Body of pancreas (tissue), 4 donors: Measurements from ENCODE around the gene CSMD2. TPM values are rescaled to one million over a fixed set of nuclear protein-coding genes. Genes with fewer than 3 reads are reported as not detected.

Source experiments
- ATAC-seq: fragments of 150-250 bp; one replicate; pipeline ENCODE4 v1.9.1; 2016
- DNase-seq, 4 donors: peaks; one replicate each; pipeline ENCODE4 v3.0.0-alpha.2; 2019
- H3K27ac ChIP-seq, 4 donors: fragments of 200-600 bp; sonication (generic); 1 replicate in 3 of 4; 2 replicates in 1 of 4; pipeline versions ENCODE4 v1.5.1 to v1.6.1; 2016 to 2019; ENCODE audit warnings: mild to moderate bottlenecking in 1 of 4, mixed read lengths in 1 of 4, moderate library complexity in 1 of 4
- H3K27me3 ChIP-seq, 2 donors: fragments of 200-600 bp; sonication (generic); one replicate each; pipeline ENCODE4 v1.6.0; 2016; ENCODE audit warnings: mild to moderate bottlenecking in 1 of 2
- H3K36me3 ChIP-seq, 2 donors: fragments of 200-600 bp; sonication (generic); replicated peaks in 1 of 2; 2 replicates each; pipeline ENCODE4 v1.5.1; 2016; ENCODE audit warnings: low read depth in 2 of 2; ENCODE audit not compliant: insufficient read depth in 1 of 2
- H3K4me1 ChIP-seq: fragments of 200-600 bp; sonication (generic); one replicate; pipeline ENCODE4 v1.6.0; 2016
- H3K4me3 ChIP-seq, 2 donors: fragments of 200-600 bp; sonication (generic); 1 replicate in 1 of 2; 2 replicates in 1 of 2; pipeline ENCODE4 v1.5.1; 2016 to 2019
- H3K9me3 ChIP-seq, 3 donors: fragments of 200-600 bp; sonication (generic); 1 replicate in 2 of 3; 2 replicates in 1 of 3; pipeline ENCODE4 v1.5.1; 2016
- POLR2A ChIP-seq, 3 donors: fragments of 450-650 bp; IDR thresholded peaks; one replicate each; pipeline ENCODE4 v1.6.1; 2016; ENCODE audit warnings: antibody characterized with exemption in 3 of 3, mild to moderate bottlenecking in 2 of 3
- WGBS, 2 donors: methylation state at CpG; one replicate each; pipeline ENCODE4 v1.1.5; 2017; 5-methylcytosine and 5-hydroxymethylcytosine counted together
- intact Hi-C: fragments of 100-400 bp; cut with DNase I; formaldehyde crosslinking; loops from one replicate; pipeline ENCODE4 v1.15.1; 2023
- total RNA-seq, 2 donors: library from RNA; depleted of rRNA; stranded (reverse); fragments of >200 nt; gene quantifications; one replicate each; pipeline ENCODE4 v1.1.0, GENCODE V29; 2016
- TF ChIP-seq, protein P1 (sequence below), 7 experiments: fragments of 450-650 bp in 4 of 7; fragments of 200-600 bp in 3 of 7; sonication (generic) in 3 of 7; IDR thresholded peaks; one replicate each; pipeline ENCODE4 v1.5.1; 2016 to 2019; ENCODE audit warnings: antibody characterized with exemption in 7 of 7

CSMD2 gene
- total RNA-seq, 2 donors from 2014 or later = 0.26 to 0.33 TPM

DNA sequence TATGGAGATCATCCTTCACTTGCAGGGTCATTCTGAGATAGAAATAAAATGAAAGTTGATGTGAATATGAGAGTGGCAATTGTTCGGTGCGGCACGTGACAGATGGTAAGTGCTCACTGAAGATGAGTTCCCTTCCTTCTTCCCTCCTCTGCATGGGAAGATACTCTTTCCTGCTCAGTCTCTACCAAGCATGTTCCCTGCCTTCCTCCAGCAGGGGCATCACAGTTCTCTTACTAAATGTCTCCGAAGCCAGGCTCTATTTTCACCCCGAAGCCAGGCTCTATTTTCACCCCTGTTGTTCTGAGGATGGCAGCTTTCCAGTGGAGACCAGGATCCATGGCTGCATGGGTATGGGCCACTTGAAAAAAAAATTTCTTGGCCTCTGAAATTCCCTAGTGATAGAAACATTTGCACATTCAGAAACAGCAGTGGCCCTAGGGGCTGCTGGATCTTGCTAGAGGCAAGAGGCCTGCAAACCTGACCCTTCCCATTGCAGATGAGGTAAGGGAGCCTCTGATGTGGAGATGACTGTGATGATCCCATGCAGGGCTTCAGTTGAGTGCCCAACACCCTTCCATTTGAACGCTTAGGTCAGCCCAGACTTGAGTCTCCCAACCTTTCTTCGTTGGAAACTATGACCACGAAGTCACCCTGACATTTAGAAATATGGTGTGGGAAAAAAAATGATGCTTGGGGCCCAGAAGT, 424.8 kb downstream of the CSMD2 start:
- ATAC-seq = no peak
- H3K27me3 ChIP-seq = no peaks in the 10 kb centered on the region
- no peaks in the 10 kb centered on the region for H3K36me3 ChIP-seq
- no peaks in the 10 kb centered on the region for H3K4me1 ChIP-seq
- intact Hi-C loops = no loop called here
- 69% methylated on average over 8 of the region's 8 CpGs for WGBS, 2 donors
- no peaks in the 10 kb centered on the region for H3K9me3 ChIP-seq
- no peak overlapping the region for H3K4me3 ChIP-seq
- TF ChIP-seq POLR2A (IDR thresholded peaks at IDR 0.05) = no peak
- TF ChIP-seq, protein P1, sequence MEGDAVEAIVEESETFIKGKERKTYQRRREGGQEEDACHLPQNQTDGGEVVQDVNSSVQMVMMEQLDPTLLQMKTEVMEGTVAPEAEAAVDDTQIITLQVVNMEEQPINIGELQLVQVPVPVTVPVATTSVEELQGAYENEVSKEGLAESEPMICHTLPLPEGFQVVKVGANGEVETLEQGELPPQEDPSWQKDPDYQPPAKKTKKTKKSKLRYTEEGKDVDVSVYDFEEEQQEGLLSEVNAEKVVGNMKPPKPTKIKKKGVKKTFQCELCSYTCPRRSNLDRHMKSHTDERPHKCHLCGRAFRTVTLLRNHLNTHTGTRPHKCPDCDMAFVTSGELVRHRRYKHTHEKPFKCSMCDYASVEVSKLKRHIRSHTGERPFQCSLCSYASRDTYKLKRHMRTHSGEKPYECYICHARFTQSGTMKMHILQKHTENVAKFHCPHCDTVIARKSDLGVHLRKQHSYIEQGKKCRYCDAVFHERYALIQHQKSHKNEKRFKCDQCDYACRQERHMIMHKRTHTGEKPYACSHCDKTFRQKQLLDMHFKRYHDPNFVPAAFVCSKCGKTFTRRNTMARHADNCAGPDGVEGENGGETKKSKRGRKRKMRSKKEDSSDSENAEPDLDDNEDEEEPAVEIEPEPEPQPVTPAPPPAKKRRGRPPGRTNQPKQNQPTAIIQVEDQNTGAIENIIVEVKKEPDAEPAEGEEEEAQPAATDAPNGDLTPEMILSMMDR (IDR thresholded peaks at IDR 0.05) = no peak
- no peak for DNase-seq
- no peak overlapping the region for H3K27ac ChIP-seq

DNA sequence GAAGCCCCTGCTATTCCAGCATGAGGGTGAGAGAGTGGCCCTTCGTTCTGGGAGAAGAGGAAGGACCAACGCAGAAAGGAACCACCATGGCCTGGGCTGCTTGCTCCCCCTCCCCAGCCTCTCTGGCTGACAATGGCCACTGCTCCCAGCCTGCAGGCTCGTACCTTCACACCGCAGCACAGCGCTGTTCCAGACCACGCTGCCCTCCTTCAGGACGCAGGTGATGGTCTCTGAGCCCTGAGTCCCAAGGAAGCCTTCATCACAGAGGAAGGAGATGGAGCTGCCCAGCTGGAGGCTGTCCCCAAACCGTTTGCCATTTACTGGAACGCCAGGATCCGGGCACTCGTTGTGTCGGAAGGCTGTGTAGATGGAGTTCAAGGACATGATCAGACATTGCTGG, 426.1 kb downstream of the CSMD2 start:
- Histone ChIP-seq H3K27ac (no peak overlapping the region), H3K36me3 (no peaks in the 10 kb centered on the region), H3K27me3 (no peaks in the 10 kb centered on the region), H3K9me3 (no peaks in the 10 kb centered on the region), H3K4me1 (no peaks in the 10 kb centered on the region), H3K4me3 (no peak overlapping the region)
- 70 to 72% methylated on average over 10 to 12 of the region's 12 CpGs for WGBS, 2 donors
- DNase-seq (no peak), ATAC-seq (no peak)
- TF ChIP-seq POLR2A (IDR thresholded peaks at IDR 0.05) = no peak
- TF ChIP-seq, protein P1 (IDR thresholded peaks at IDR 0.05) = no peak
- intact Hi-C loops = no loop called here

DNA sequence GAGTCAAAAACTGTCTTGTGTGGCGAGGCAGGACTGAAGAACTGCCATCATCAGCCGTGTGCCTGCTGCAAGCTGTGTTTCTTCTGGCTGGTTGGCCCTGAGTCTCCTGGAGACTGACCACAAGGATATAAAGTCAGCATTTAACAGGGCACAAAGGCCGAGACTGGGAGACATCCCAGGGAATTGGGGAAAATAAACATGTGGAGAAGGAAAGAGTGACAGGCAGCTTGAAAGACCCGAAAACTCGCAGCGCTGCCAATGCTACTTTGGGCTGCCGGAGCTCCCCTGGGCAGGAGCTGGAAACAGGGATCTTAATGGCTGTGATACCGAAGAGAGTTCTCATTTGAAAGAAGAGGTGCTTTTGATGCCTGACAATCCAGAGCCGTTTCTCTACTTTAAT, 426.5 kb downstream of the CSMD2 start:
- no peak for DNase-seq
- WGBS, 2 donors = 63 to 66% methylated on average over 9 of the region's 9 CpGs
- ATAC-seq = no peak
- intact Hi-C loops = no loop called here
- H3K27ac ChIP-seq = no peak overlapping the region
- no peak for TF ChIP-seq POLR2A (IDR thresholded peaks at IDR 0.05)
- TF ChIP-seq, protein P1 (IDR thresholded peaks at IDR 0.05) = no peak
- no peaks in the 10 kb centered on the region for H3K4me1 ChIP-seq
- no peaks in the 10 kb centered on the region for H3K27me3 ChIP-seq
- H3K4me3 ChIP-seq = no peak overlapping the region
- H3K36me3 ChIP-seq = no peaks in the 10 kb centered on the region
- H3K9me3 ChIP-seq = no peaks in the 10 kb centered on the region

DNA sequence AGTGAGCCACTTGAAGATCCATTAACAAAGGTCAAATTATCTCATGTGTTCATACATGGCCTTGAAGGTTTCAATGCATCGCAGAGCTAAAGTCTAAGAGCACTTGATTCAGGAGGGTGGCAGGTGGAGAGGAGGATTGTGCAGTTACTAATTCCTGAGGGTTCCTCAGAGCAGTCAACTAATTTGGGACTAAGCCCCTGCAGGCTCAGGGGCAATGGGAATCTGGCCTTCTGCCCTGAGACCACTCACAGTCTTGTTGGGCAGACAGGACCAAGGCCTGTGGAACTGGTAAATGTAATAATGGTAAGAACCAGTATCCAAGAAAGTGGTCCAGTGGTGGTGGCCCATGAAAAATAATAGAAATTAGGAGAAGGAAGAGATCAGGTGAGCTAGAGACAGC, 428.5 kb downstream of the CSMD2 start:
- 83 to 89% methylated on average over 1 of the region's 1 CpG for WGBS, 2 donors
- intact Hi-C loops = no loop called here
- H3K4me1 ChIP-seq = no peaks in the 10 kb centered on the region
- no peaks in the 10 kb centered on the region for H3K9me3 ChIP-seq
- H3K36me3 ChIP-seq = no peaks in the 10 kb centered on the region
- H3K27me3 ChIP-seq = no peaks in the 10 kb centered on the region
- H3K4me3 ChIP-seq = no peak overlapping the region
- TF ChIP-seq POLR2A (IDR thresholded peaks at IDR 0.05) = no peak
- TF ChIP-seq, protein P1 (IDR thresholded peaks at IDR 0.05) = no peak
- no peak overlapping the region for H3K27ac ChIP-seq
- ATAC-seq (no peak), DNase-seq (no peak)

DNA sequence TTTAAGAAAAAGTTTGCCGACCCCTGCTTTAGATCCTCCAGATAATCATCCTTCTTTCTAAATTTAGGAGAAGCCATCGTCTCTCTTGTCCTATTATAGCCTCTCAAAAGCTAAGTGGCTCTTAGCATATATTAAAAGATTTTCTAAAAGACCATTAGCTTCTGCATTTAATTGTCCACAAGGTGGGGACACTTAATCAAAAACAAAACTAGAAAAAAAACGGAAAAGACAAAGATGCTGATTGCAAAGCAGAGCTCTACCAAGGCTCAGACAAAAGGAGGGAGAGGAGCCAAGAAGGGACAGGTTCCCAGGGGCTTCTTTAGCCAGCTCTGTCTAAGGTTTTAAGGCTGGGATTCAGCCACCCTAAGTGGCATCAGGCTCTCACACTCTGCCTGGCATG, 429.4 kb downstream of the CSMD2 start:
- Histone ChIP-seq H3K27me3 (no peaks in the 10 kb centered on the region), H3K27ac (no peak overlapping the region), H3K4me1 (no peaks in the 10 kb centered on the region), H3K36me3 (no peaks in the 10 kb centered on the region), H3K9me3 (no peaks in the 10 kb centered on the region), H3K4me3 (no peak overlapping the region)
- DNase-seq = no peak
- no peak for TF ChIP-seq POLR2A (IDR thresholded peaks at IDR 0.05)
- TF ChIP-seq, protein P1 (IDR thresholded peaks at IDR 0.05) = peak in 6 of 7 experiments; percentile 15 to 41 (median 35)
- ATAC-seq = no peak
- WGBS, 2 donors = 11 to 15% methylated on average over 3 of the region's 3 CpGs
- intact Hi-C loops = no loop called here
